ENCODE results near the gene PPCDC. TPM values are rescaled to one million over a fixed set of nuclear protein-coding genes. Genes with fewer than 3 reads are reported as not detected.
A peak's percentile ranks its signal among the peaks of the same experiment; 100 is the strongest.

The PPCDC gene
- total and polyA plus RNA-seq, 10 of the 15 experiments (the other 5 are each of a cell fraction or from before 2014, with no cell fraction given) = 32.5 to 135 (median 55.0) TPM

GRCh38 chr15:75065851-75066509 is 42.6 kb downstream of the PPCDC start (continued):
- TF ChIP-seq E4F1 (IDR thresholded peaks at IDR 0.05; ENCODE audit: borderline replicate concordance, partially characterized antibody) = no peak
- TF ChIP-seq TAF1 (IDR thresholded peaks at IDR 0.05; ENCODE audit: borderline replicate concordance, low read depth, low read length) = no peak
- no peak for TF ChIP-seq PRDM15 (CRISPR knock-in tag; IDR thresholded peaks at IDR 0.05)
- no peak for TF ChIP-seq RELB (IDR thresholded peaks at IDR 0.05; ENCODE audit: low read depth)
- TF ChIP-seq ATF2 (IDR thresholded peaks at IDR 0.05; ENCODE audit: low read length) = no peak
- 0 out of 2 replicates have a peak, but pooled peaks have one; percentile 16 for TF ChIP-seq NFIC (IDR thresholded peaks at IDR 0.05; ENCODE audit: low read depth, low read length)
- TF ChIP-seq EP300 (IDR thresholded peaks at IDR 0.05; ENCODE audit: borderline replicate concordance in 1 of 2, control insufficient read depth in 1 of 2, low read depth in 2 of 2, low read length in 2 of 2) = no peak
- no peak for TF ChIP-seq MAX (IDR thresholded peaks at IDR 0.05; ENCODE audit: low read depth, low read length)
- no peak for TF ChIP-seq ZNF274 (IDR thresholded peaks at IDR 0.05; ENCODE audit: insufficient read depth, insufficient read length)
- 0 out of 2 replicates have a peak, but pooled peaks have one; percentile 23 for TF ChIP-seq CREB1 (IDR thresholded peaks at IDR 0.05; ENCODE audit: low read depth)
- TF ChIP-seq SMAD5 (IDR thresholded peaks at IDR 0.05; ENCODE audit: low read depth) = 0 out of 2 replicates have a peak, but pooled peaks have one; percentile 49
- peak; percentile 60; the same call in 1 of the 2 replicates for TF ChIP-seq YY1 (IDR thresholded peaks at IDR 0.05; ENCODE audit: low read depth, low read length)
- no peak for TF ChIP-seq NRF1 (conservative IDR thresholded peaks at IDR 0.05; ENCODE audit: low read depth, low read length)
- no peak; a peak in 1 of 3 replicates for TF ChIP-seq EGR1 (IDR thresholded peaks at IDR 0.05; ENCODE audit: borderline replicate concordance in 1 of 2, low read depth in 2 of 2, low read length in 2 of 2)

Measured in GM12878 (cell line).